CD4-positive, alpha-beta T cell (primary cell): Measurements from ENCODE around the gene PPP6R2. TPM values are rescaled to one million over a fixed set of nuclear protein-coding genes. Genes with fewer than 3 reads are reported as not detected.

ENCODE experiments used
- ATAC-seq: fragments of 200-7000 bp; cut with Tn5 transposase; one replicate; pipeline ENCODE4 v1.10.0; 2022; ENCODE audit warnings: mild to moderate bottlenecking; ENCODE audit not compliant: poor library complexity
- CTCF ChIA-PET: fragments of 350-600 bp; sonication (Branson Sonifier 250); formaldehyde crosslinking; loops from one replicate; lab custom pipeline; 2021; ENCODE audit warnings: antibody characterized with exemption, inconsistent platforms; lab: Charles Lee
- POLR2A ChIA-PET: fragments of 350-600 bp; sonication (Branson Sonifier 250); formaldehyde crosslinking; loops from one replicate; lab custom pipeline; 2021; ENCODE audit warnings: antibody characterized with exemption, inconsistent platforms; lab: Charles Lee
- DNase-seq, 14 experiments: peaks; one replicate each; pipeline ENCODE4 v3.0.0-alpha.2; 2013 to 2020; ENCODE audit warnings: mixed read lengths in 2 of 14
- H3K27ac ChIP-seq, 2 donors: one replicate each; pipeline versions ENCODE4 v1.5.1 to v1.7.0; 2013; ENCODE audit warnings: low read length in 2 of 2, low read depth in 1 of 2, mild to moderate bottlenecking in 1 of 2
- H3K27me3 ChIP-seq, 2 experiments: 1 replicate in 1 of 2; 2 replicates in 1 of 2; pipeline versions ENCODE4 v1.6.1 to v1.7.0; 2013; ENCODE audit warnings: low read length in 2 of 2, control low read depth in 1 of 2, mild to moderate bottlenecking in 1 of 2, moderate library complexity in 1 of 2; ENCODE audit not compliant: insufficient read depth in 2 of 2, control insufficient read depth in 1 of 2
- H3K36me3 ChIP-seq: one replicate; pipeline ENCODE4 v1.6.1; 2013; ENCODE audit warnings: low read length, control low read depth; ENCODE audit not compliant: insufficient read depth
- H3K4me1 ChIP-seq: one replicate; pipeline ENCODE4 v1.6.1; 2013; ENCODE audit warnings: low read length, control low read depth; ENCODE audit not compliant: insufficient read depth
- H3K4me3 ChIP-seq: one replicate; pipeline ENCODE4 v1.5.1; 2013; ENCODE audit warnings: mild to moderate bottlenecking, low read length, moderate library complexity
- H3K9me3 ChIP-seq, 2 experiments: 1 replicate in 1 of 2; 2 replicates in 1 of 2; pipeline versions ENCODE4 v1.6.1 to v1.7.0; 2013; ENCODE audit warnings: low read length in 2 of 2, mild to moderate bottlenecking in 2 of 2, control low read depth in 1 of 2, moderate library complexity in 1 of 2; ENCODE audit not compliant: control insufficient read depth in 1 of 2, insufficient read depth in 1 of 2
- H3K27ac Mint-ChIP-seq: one replicate; pipeline ENCODE4 v1.8.0; 2020; ENCODE audit warnings: mixed read lengths
- H3K27me3 Mint-ChIP-seq: one replicate; pipeline ENCODE4 v1.8.0; 2021; ENCODE audit warnings: mixed read lengths
- H3K36me3 Mint-ChIP-seq: one replicate; pipeline ENCODE4 v1.8.0; 2021; ENCODE audit warnings: low read depth, mixed read lengths
- H3K4me1 Mint-ChIP-seq: one replicate; pipeline ENCODE4 v1.8.0; 2021; ENCODE audit warnings: low read depth, mixed read lengths
- H3K4me3 Mint-ChIP-seq: one replicate; pipeline ENCODE4 v1.8.0; 2020; ENCODE audit warnings: mild to moderate bottlenecking, mixed read lengths
- H3K9me3 Mint-ChIP-seq: one replicate; pipeline ENCODE4 v1.8.0; 2020; ENCODE audit warnings: mixed read lengths
- CTCF ChIP-seq: fragments of 200-600 bp; IDR thresholded peaks from one replicate; pipeline ENCODE4 v1.8.0; 2022; ENCODE audit warnings: antibody characterized with exemption, mild to moderate bottlenecking
- intact Hi-C, 2 experiments: fragments of 100-400 bp; cut with DNase I in 1 of 2; cut with micrococcal nuclease in 1 of 2; formaldehyde crosslinking; loops; one replicate each; pipeline versions ENCODE4 v1.15.1 to v1.9.0; 2023 to 2025; cut with DNase I, micrococcal nuclease
- total RNA-seq, 174 experiments: library from RNA in 2 of 174; stranded (reverse) in 2 of 174; gene quantifications; one replicate each; pipeline ENCODE4 v1.2.3 and lab custom pipeline; 2021 to 2026

The PPP6R2 gene
- total RNA-seq, 2 experiments from 2014 or later: 47.1 to 48.0 TPM

GRCh38 chr22:50454556-50455075, 111.5 kb downstream of the PPP6R2 start:
- Mint-ChIP-seq H3K4me3 (no peak overlapping the region), H3K4me1 (no peaks in the 10 kb centered on the region), H3K27ac (no peak overlapping the region), H3K27me3 (no peaks in the 10 kb centered on the region), H3K9me3 (no peaks in the 10 kb centered on the region), H3K36me3 (peaks cover 73% of the 10 kb centered on the region)
- peaks cover 82% of the 10 kb centered on the region for H3K36me3 ChIP-seq
- no peak overlapping the region for H3K4me3 ChIP-seq
- ChIA-PET CTCF (no interaction called here), POLR2A (interaction anchor here (1.0 kb wide), 1 partner anchor 15 kb away, joined by 4 read pairs; no protein-coding TSS in a partner anchor)
- no peak for ATAC-seq
- peaks cover 2% of the 10 kb centered on the region for H3K4me1 ChIP-seq
- no peaks in the 10 kb centered on the region for H3K27me3 ChIP-seq
- no peak overlapping the region for H3K27ac ChIP-seq
- DNase-seq: no peak
- no peaks in the 10 kb centered on the region for H3K9me3 ChIP-seq
- intact Hi-C loops: loop anchor here in 1 of 2 experiments (5.0 kb wide), 1 partner anchor 43 kb away; no protein-coding TSS in a partner anchor
- no peak for TF ChIP-seq CTCF

GRCh38 chr22:50455201-50455600, 112.1 kb downstream of the PPP6R2 start:
- Histone ChIP-seq H3K27me3 (no peaks in the 10 kb centered on the region), H3K4me3 (no peak overlapping the region), H3K4me1 (peaks cover 2% of the 10 kb centered on the region), H3K9me3 (no peaks in the 10 kb centered on the region), H3K27ac (no peak overlapping the region), H3K36me3 (peaks cover 85% of the 10 kb centered on the region)
- H3K9me3 Mint-ChIP-seq: no peaks in the 10 kb centered on the region
- intact Hi-C loops: no loop called here
- no peak for TF ChIP-seq CTCF
- ChIA-PET POLR2A (interaction anchor here (1.0 kb wide), 1 partner anchor 14 kb away, joined by 4 read pairs; no protein-coding TSS in a partner anchor), CTCF (no interaction called here)
- H3K27me3 Mint-ChIP-seq: no peaks in the 10 kb centered on the region
- DNase-seq: no peak
- no peak overlapping the region for H3K27ac Mint-ChIP-seq
- no peaks in the 10 kb centered on the region for H3K4me1 Mint-ChIP-seq
- ATAC-seq: no peak
- no peak overlapping the region for H3K4me3 Mint-ChIP-seq
- H3K36me3 Mint-ChIP-seq: peaks cover 69% of the 10 kb centered on the region

- Histone ChIP-seq H3K4me1 (peaks cover 2% of the 10 kb centered on the region), H3K27ac (no peak overlapping the region), H3K27me3 (no peaks in the 10 kb centered on the region), H3K36me3 (peaks cover 86% of the 10 kb centered on the region), H3K4me3 (no peak overlapping the region), H3K9me3 (no peaks in the 10 kb centered on the region)
- TF ChIP-seq CTCF: no peak
- Mint-ChIP-seq H3K9me3 (no peaks in the 10 kb centered on the region), H3K4me1 (no peaks in the 10 kb centered on the region), H3K36me3 (peaks cover 70% of the 10 kb centered on the region), H3K27ac (no peak overlapping the region), H3K27me3 (no peaks in the 10 kb centered on the region), H3K4me3 (no peak overlapping the region)
- ChIA-PET POLR2A (no interaction called here), CTCF (no interaction called here)
- DNase-seq (no peak), ATAC-seq (no peak)
- intact Hi-C loops: no loop called here
Observed at GRCh38 chr22:50456026-50456425, 112.9 kb downstream of the PPP6R2 start.
